Activated CD8-positive, alpha-beta memory T cell treated with anti-CD3 and anti-CD28 coated beads for 24 hours (primary cell): Measurements from ENCODE around the gene KATNAL1.

Experiments used
- DNase-seq: peaks from one replicate; pipeline ENCODE4 v3.0.0-alpha.2; 2020

Gene KATNAL1

DNA sequence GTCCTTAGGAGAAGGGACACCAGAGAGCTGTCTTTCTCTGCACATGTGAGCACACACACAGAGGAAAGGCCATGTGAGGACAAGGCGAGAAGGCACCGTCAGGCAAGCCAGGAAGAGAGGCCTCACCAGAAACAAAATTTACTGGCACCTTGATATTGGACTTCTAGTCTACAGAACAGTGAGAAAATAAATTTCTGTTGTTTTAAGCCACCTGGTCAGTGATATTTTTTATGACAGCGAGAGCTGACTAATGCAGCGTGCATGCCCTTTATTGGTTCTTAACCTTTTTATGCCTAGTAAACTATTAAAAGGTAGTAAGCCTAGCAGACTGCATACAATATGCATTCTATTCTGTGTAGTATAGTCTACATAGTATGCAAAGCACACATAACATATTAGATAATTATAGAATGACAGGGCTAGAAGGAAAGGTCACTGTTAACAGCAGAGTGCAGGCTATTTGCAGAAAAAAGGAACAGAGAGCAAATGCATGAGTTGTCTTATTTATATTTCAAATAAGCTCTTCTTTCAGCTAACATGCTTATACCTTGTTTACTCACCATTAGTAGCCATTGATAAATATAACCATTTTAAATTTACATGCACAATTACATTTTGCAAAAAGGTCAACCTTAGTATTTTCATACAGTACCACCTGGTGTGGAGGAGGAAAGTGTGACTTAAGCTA, 25.2 kb upstream of the KATNAL1 start:
- DNase-seq = no peak

DNA sequence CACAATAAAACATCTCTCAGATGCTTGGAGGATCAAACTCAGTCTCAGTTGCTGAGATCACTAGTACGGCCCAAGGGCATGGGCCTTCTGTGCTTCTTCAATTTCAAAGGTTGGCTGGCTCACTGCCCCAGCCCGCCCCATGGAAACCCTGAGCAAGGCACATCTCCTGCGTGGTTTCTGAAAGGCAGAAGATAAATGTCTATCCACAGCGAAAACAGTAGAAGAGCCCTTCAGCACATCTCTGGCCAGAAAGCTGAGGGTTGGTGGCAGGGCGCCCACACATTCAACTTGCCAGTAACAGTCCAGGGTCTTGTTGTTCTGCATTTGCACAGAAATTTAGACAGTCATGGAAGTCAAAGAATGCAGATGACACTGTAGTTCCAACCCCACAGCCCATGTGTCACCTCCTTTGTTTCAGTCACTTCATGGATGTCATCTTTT, 24.0 kb upstream of the KATNAL1 start:
- no peak for DNase-seq

DNA sequence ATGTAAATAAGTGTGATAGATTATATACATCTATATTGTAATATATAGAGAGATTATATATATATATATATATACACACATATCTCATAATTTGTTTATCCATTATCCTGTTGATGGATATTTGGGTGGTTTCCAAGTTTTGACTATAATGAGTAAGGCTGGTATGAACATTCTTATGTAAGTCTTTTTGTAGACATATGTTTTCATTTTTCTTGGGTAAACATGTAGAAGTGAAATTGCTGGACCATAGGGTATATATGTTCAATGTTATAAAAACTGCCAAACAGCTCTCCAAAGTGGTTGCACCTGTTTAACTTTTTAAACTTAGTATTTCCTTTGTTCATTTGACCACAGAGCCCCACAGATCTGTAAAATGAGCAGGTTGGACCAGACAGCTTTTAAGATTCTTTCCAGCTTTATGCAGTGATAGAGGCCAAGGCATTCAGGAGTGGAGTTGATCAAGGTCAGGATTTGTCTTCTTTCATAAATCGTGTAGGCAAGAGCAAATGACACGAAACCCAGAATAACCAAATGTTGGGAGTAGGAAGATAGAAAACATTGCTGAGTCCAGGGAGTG, 21.7 kb upstream of the KATNAL1 start:
- no peak for DNase-seq

DNA sequence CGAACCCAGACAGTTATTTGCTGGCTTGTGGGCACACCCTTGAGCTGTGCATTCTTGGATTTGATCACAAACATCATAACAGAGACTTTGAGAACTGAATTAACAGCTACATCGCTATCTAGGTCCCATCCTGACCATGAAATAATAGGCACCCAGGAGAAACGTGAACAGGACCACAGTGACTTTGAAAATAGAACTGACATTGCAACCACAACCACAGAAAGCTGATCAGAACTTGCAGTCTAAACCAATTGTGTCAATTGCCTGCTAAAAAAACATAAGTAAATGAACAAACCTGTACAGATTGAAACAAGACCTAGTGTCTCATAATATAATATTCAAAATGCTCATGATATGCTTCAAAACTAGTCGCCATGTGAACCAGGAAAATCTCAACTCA, 18.3 kb upstream of the KATNAL1 start:
- no peak for DNase-seq

DNA sequence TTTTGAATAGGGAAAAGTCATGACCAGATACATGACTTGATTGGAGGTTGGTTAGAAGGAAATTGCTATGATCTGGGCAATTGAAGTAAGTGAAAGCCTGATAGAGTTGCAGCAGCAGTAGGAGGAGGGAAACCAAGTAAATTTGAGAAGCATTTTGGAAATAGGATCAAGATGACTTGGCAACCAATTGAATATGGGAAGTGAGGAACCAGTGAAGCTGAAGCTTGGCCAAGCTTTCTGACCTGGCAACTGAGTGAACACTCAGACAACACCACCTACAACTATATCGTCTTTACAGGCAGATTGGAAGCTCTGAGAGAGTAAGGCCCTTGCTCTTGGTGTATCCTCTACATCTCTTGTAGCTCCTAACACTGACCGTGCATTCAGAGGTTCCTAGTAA, 16.2 kb upstream of the KATNAL1 start:
- DNase-seq = no peak

DNA sequence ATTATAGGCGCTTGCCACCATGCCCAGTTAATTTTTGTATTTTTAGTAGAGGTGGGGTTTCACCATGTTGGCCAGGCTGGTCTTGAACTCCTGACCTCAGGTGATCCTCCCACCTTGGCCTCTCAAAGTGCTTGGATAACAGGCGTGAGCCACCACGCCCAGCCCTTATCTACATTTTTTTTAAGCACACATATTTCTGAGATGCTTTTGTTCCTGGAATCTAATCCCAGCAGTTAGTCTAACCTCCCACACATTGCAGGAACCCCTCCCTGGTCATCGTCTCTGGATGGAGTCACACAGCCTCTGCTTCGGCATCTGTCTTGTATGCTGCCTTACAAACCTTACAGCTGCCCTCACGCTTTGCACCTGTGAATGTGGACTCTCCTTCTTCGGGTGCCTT, 15.1 kb upstream of the KATNAL1 start:
- DNase-seq = no peak

DNA sequence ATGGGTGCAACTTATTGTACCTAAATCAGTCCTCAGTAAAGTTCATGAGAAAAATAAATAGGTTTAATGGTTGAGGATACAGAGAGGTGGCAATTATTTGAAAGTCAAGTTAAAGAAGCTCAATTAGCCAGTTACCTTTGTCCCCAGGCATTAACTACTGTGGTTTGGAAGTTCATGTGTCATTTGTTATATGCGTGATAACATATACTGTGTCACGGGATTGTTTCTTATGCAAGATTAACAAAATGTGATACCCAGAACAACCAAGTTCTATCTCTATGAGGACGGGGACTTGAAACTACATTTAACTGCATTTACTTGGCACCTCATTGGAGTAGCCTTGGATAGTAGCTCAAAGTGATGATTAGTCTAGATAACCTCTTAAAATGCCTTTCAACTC, 13.9 kb upstream of the KATNAL1 start:
- DNase-seq = no peak

DNA sequence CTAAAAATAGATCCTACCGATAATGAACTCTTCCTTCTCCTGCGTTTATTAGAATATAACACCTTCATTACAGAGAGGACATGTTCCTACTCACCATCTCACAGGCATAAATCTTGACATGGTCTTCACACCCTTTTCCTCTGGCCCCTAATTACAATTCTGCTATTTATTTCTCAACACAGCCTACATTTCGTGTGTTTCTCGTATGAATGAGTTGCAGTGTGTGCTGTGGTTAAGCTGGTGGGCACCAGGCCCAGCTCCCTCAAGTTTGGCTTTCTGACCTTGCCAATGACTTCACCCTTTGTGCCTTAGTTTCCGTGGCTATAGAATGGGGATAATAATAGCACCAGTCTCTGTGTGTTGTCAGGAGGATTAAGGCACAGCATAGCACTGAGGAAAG, 12.3 kb upstream of the KATNAL1 start:
- DNase-seq = no peak

DNA sequence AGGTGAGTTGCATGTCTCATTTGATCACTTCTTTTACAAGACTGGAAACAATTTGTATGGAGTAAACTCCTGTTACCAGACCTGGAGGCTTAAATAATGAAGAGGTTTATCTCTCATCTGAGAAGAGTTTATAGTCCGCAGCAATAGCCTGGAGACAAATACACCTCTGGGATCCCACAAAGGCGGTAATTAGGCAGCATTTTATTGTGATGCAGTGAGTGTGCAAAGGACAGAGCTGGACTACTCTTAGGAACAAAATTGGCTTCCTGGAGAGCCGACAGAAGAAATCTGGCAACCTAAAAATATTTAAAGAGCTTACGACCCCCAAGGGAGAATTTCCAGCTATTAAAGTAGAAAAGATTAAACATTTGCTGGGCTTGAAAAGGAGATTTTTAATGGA, 11.8 kb upstream of the KATNAL1 start:
- DNase-seq = no peak

DNA sequence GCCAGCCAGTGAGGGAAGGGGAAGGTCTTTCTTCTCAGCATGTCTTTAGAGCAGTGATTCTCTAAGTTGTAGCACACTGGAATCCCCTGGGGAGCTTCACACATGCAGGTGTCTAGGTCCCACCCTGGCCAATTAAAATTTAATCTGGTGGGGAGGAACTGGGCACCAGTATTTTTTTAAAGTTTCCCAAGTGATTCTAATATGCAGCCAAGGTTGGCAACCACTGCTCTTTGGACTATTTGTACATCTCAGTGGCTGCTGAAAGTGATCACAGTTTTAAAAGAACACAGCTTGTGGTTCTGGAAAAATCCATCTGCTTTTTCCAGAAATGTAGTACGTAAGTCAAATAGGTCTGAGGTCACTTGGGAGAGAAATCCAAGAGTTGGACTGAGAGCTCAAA, 10.7 kb upstream of the KATNAL1 start:
- DNase-seq = no peak

DNA sequence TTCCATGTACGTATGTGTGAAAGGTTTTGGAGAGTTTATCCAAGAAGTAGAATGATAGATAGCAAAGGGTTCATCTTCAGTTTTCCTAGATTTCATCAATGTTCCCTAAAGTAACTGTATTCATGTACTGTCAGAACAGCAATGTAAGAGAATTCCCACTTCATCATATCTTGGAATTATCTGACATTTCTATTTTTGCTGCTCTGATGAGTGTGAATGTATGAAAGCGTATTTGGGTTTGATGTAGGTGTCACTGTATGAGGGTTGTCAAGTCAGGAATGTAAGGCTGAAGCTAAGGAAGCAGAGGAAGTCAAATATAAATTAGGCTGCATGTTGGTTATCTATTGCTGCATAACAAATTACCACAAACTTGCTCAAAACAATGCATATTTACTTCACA, 7.2 kb upstream of the KATNAL1 start:
- DNase-seq = no peak

DNA sequence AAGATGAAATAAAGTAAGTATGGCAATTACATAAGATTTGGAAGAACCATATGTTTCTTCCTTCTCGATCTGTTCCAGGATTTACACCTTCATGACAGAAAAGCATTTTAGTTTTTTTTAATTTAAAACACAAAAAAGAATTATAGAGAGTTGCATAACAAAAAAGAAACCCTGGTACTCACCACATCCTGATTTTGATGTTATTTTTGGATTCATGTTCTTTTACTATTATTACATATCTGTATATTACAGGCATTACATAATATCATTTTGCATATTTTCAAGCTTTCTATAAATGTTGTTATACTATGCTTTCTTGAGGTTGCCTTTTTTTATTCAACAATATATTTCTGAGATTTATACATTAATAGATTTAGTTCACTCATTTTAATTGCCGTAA, 6.7 kb upstream of the KATNAL1 start:
- DNase-seq = no peak

DNA sequence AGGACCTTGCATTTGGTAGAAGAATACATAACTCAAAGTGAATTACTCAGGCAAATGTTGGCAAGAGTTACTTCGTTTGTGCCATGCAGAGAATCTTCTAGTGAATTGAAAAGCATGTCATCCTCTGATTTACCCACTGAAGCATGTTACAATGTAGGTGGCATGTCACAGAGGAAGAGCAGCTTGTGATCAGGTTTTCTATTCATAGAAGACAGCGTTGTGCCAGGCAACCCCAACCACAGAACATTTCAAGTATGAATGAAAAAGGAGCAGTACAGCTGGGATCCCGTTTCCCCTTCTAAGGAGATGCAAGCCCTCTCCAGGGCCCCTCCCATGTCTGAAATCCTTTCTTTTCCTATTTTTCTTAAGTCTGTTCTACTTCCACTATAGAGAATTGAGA, 6.0 kb upstream of the KATNAL1 start:
- DNase-seq = no peak

DNA sequence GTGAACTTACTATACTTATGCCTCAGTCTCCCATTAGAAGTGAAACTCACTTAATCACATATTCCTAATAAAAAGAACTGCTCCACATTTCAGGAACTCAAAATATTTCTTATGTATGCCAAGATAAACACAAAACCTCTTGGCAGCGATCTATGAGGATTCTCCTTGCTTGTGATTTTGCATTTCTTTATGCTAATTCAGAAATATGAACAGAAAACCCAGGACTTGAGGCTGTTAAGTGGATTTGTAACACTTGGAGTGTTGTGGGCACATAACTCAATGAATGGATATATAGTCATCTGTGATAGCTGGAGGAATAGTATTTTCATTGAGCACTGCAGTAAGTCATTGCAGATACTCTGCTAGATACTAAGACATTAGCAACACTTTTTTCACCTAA, 5.6 kb upstream of the KATNAL1 start:
- DNase-seq = no peak

DNA sequence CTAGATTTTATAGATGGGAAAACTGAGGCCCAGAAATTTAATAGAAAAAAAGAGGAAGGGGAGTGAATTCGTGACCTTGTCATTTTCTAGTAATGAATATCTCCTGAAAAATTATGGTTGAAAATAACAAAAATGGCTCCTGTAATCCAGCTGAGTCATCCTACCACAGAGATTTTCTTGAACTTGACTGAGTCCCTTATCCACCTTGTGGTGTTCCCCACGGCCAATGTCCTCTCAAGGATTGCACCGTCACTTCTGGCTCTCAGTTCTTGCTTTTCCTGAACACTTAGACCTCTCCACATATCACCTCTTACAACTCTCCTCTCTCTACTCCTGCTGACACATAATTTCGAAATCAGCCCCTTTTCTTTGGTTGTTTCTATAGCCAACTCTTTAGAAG, 1.2 kb upstream of the KATNAL1 start:
- DNase-seq = no peak

DNA sequence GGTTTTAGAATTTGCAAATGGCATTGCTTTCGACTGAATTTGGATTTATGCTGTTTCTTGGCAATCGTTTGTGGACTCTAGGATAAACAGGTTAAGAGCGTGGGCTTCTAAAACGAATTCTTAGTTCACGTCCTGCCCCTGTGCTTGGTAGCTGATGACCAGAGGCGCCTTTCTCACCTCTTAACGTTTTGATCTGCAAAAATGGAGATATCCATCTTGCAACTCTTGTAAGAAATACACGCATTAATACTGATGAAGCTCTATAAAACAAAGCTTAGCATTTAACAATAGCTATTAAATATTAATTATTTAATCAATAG, 580 bp upstream of the KATNAL1 start:
- no peak for DNase-seq

DNA sequence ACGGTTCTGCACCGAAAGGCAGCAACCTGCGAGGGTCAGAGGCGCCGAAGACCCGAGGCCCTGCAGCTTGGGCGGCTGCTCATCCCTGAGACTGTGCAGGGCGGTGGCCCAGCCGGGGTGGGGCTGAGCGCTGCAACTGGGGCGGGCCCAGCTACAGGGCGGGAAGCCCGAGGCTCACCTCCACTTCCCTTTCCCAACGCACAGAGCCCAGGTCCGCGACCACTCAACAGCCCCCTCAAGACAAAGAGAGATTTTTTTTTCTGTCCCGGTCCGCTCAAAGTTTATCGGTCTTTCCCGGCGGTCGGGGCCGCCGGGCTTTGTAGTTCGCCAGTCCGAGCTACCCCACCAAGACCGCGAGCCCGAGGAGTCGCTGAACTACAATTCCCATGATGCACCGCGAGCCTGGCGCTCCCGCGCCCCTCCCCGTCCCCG, 573 bp downstream of the KATNAL1 start:
- peak; percentile 98 for DNase-seq

DNA sequence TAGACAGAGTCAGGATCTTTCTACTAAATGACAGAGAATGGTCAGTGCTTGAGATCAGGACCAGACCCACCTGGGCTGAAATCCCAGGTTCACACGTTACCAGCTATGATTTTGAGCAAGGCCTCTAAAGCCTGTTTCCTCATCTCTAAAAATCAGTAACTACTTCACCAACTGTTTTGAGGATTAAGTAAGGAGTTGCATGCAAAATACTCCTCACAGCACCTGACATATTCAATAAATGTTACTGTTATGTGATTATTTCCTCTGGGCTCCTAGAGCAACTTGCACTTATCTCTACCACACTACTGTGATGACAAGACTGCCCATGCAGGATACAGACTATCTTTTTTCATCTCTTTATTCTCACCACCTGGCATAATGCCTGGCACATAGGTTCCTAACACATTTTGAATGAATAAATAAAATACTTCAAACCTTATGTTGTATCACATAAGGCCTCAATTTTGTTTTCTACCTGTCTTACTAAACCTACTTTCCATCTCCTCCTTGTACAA, 1.8 kb downstream of the KATNAL1 start:
- no peak for DNase-seq

DNA sequence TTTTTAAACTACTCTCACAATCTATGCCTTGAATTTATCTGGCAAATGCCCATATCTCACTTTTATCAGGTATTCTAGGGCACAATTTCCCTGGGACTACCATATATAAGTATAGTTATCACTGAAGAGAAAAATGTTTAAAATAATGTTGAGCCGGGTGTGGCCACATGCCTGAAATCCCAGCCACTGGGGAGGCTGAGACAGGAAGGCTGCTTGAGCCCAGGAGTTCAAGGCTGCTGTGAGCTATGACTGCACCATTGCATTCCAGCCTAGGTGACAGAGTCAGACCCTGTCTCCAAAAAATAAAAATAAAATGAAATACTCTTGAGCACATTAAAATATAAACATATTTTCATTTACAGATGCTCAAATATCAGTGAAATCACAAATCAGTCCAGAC, 4.1 kb downstream of the KATNAL1 start:
- no peak for DNase-seq

DNA sequence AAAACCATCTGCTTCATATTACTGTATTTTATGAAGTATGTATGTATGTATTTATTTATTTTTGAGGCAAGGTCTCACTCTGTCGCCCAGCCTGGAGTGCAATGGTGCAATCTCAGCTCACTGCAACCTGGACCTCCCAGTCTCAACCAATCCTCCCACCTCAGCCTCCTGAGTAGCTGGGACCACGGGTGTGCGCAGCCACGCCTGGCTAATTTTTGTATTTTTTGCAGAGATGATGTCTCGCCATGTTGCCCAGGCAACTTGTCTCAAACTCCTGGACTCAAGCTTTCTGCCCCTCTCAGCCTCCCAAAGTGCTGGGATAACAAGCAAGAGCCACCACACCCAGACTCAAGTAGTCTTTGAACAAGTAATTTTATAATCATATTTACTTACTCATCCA, 5.5 kb downstream of the KATNAL1 start:
- DNase-seq = no peak

DNA sequence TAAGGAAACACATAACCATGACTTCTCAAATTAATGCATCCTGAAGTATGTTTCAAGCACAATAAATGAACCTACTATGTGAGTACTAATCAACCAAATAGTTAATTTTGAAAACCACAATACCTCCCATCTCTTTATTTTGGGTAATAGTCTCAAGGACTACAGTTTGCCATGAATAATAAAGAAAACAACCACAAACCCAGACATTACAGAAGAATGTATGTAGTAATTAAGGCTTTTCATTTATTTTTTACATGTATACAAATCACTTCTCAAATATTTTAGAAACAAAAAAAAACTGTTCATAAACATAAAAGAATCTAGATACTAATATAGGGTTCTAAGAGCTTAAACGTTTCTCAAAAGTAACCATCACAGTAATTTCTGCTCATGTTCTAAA, 6.8 kb downstream of the KATNAL1 start:
- DNase-seq = no peak

DNA sequence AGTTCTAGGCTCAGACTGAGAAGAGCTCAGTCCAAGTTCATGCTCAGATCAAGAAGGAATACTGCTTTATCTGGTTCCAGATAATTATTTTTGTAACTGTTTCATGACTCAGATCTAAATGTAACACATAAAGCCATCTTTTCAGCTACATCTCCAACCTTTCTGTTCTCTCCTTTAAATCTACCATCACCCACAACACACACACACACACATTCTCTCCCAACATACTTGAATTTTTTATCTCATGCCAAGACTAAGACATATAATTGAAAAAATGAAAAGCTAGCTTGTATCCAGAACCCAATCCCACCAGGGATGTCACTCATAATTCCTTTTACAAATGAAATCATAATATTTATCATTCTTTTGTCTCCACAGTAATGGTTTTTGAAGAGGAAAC, 7.6 kb downstream of the KATNAL1 start:
- DNase-seq = no peak

DNA sequence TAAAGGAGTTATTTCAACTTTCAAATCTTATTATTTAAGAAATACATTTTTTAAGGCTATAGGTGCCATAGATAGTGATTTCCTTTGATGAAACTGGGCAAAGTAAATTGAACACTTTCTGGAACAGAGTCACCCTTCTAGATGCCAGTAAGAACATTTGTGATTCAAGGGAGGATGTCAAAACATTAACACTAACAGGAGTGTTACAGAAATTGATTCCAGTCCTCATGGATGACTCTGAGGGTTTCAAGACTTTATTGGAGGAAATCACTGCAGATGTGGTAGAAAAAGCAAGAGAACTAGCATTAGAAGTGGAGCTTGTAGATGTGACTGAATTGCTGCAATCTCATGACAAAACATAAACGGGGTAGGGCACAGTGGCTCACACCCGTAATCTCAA, 12.2 kb downstream of the KATNAL1 start:
- DNase-seq = no peak

DNA sequence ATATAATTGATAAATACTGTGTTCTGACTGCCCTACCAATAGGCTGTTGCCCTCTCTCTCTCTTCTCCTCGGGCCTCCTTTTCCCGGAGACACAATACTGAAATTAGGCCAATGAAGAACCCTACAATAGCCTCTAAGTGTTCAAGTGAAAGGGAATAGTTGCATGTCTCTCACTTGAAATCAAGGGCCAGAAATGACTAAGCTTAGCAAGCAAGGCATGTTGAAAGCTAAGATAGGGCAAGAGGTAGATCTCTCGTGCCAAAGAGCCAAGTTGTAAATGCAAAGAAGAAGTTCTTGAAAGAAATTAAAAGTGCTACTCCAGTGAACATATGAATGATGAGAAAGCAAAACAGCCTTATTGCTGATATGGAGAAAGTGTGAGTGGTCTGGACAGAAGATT, 13.3 kb downstream of the KATNAL1 start:
- DNase-seq = no peak

DNA sequence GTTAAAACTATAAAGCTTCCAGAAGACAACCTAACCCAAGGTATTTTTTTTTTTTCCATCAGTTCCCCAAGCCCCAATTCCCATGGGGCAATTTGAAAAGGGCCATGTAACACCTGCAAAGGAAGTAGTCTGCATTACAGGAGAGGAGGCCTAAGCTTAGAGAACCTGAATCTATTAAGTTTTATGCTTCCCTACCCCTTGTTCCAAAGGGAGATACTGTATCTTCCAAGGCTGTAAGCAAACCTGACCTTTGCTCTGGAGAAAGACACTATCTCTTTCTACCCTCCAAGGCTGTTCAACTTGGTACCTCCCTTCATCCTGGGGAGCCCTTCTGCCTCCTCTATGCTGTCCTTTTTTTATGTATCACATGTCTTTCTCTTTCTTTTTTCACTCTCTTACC, 15.0 kb downstream of the KATNAL1 start:
- DNase-seq = no peak
